Kidney capillary endothelial cell (primary cell): ENCODE results near the gene SERPINB1.
"Not testable (repeated sequence)": the region's sequence is repeated elsewhere in the genome, so short reads cannot be mapped to it uniquely, and the experiment has no call there.

Experiments
- DNase-seq: peaks from one replicate; pipeline ENCODE4 v3.0.0-alpha.2; 2018; ENCODE audit warnings: low spot score

SERPINB1 gene

GRCh38 chr6:2866171-2866846 is 24.6 kb upstream of the SERPINB1 start:
- DNase-seq = no peak

- no peak for DNase-seq
These were observed 24.1 kb upstream of the SERPINB1 start for GRCh38 chr6:2865694-2866151.

GRCh38 chr6:2865270-2865669 is 23.6 kb upstream of the SERPINB1 start:
- DNase-seq = no peak

- DNase-seq = no peak
These were observed 22.2 kb upstream of the SERPINB1 start for GRCh38 chr6:2863901-2864300.

GRCh38 chr6:2862712-2863181 is 21.1 kb upstream of the SERPINB1 start:
- no peak for DNase-seq

GRCh38 chr6:2861822-2862164 is 20.1 kb upstream of the SERPINB1 start:
- no peak for DNase-seq

- DNase-seq = no peak
These were observed 19.6 kb upstream of the SERPINB1 start for GRCh38 chr6:2861060-2861821.

GRCh38 chr6:2860706-2861059 is 19.0 kb upstream of the SERPINB1 start:
- DNase-seq = not testable (repeated sequence)

- not testable (repeated sequence) for DNase-seq
These were observed 18.4 kb upstream of the SERPINB1 start for GRCh38 chr6:2859798-2860705.

GRCh38 chr6:2859185-2859700 is 17.6 kb upstream of the SERPINB1 start:
- no peak for DNase-seq

GRCh38 chr6:2857580-2858337 is 16.1 kb upstream of the SERPINB1 start:
- DNase-seq = no peak

- no peak for DNase-seq
These were observed 15.5 kb upstream of the SERPINB1 start for GRCh38 chr6:2857185-2857579.

GRCh38 chr6:2855061-2855519 is 13.4 kb upstream of the SERPINB1 start:
- DNase-seq = peak; percentile 89

- peak; percentile 94 for DNase-seq
These were observed 12.8 kb upstream of the SERPINB1 start for GRCh38 chr6:2854396-2854982.

- peak; percentile 94 for DNase-seq
These were observed 12.2 kb upstream of the SERPINB1 start for GRCh38 chr6:2853769-2854395.

- not testable (repeated sequence) for DNase-seq
These were observed 11.7 kb upstream of the SERPINB1 start for GRCh38 chr6:2853378-2853768.

- no peak for DNase-seq
These were observed 11.3 kb upstream of the SERPINB1 start for GRCh38 chr6:2852921-2853322.

GRCh38 chr6:2852514-2852855 is 10.8 kb upstream of the SERPINB1 start:
- no peak for DNase-seq

GRCh38 chr6:2851727-2852513 is 10.3 kb upstream of the SERPINB1 start:
- no peak for DNase-seq
